ENCODE measurements around the gene RGS11.

Gene RGS11

GRCh38 chr16:228151-228851, 47.4 kb downstream of the RGS11 start:
- DNase-seq: no peak

- DNase-seq: no peak
Observed at GRCh38 chr16:220021-220420, 55.7 kb downstream of the RGS11 start.

Measured in activated effector memory CD4-positive, alpha-beta T cell treated with anti-CD3 and anti-CD28 coated beads, Interleukin-2, amount 50 U/mL, for 16 hours (primary cell).